Glomerular endothelial cell (primary cell): ENCODE results near the gene CCDC170. TPM values are rescaled to one million over a fixed set of nuclear protein-coding genes. Genes with fewer than 3 reads are reported as not detected.

Source experiments
- DNase-seq: peaks from one replicate; pipeline ENCODE4 v3.0.0-alpha.2; 2011; ENCODE audit warnings: low read depth, low spot score; ENCODE audit errors: extremely low read depth
- total RNA-seq: library from RNA; depleted of rRNA; stranded (reverse); fragments of >200 nt; gene quantifications from 2 replicates; pipeline ENCODE4 v1.2.3, GENCODE V29; 2015

The CCDC170 gene
- total RNA-seq, 1 donor from 2014 or later = under 0.01 TPM

DNA sequence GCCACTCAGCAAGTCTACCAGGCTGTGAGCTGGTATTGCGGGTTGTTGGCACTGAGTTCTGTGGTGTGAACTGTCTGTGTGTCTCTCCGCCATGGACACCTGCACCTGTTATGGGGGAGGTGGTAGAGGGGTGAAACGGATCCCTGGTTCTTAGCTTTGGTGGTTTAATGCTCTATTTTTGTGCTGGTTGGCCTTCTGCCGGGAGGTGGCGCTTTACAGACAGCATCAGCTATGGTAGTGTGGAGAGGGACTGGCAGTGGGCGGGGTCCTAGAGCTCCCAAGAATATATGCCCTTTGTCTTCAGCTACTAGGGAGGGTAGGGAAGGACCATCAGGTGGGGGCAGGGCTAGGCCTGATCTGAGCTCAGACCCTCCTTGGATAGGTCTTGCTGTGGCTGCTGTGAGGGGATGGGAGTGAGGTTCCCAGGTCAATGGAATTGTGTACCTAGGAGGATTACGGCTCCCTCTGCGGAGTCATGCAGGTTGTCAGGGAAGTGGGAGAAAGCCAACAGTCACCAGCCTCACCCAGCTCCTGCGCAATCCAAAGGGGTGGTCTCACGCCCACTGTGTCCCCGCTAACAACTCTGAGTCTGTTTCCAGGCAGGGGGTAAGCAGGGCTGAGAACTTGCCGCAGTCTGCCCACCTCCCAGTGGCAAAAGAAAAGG is 154.3 kb downstream of the CCDC170 start:
- DNase-seq = no peak

GRCh38 chr6:151649835-151650234 is 156.0 kb downstream of the CCDC170 start:
- no peak for DNase-seq

- DNase-seq = no peak
Measured at GRCh38 chr6:151651639-151652038, 157.8 kb downstream of the CCDC170 start.

GRCh38 chr6:151652325-151652724 is 158.5 kb downstream of the CCDC170 start:
- DNase-seq = no peak

- no peak for DNase-seq
Measured at GRCh38 chr6:151655099-151655498, 161.3 kb downstream of the CCDC170 start.

DNA sequence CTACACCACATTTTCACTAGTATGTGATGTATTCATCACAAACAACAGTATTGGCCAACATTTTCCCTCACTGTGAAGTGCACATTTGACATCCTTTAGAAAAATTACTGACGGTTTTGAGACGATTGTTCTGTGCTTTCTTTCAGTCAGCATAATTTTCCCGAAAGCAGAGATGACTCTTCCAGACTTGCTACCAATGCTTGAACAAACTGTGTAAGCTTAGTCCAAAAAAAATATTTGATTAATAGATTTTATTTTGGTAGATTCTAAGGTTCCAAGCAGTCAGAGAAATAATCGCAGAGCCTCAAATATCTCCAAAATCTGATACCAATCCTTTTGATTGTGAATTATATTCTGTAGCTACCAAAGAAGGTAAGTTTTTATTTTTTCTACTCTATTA is 162.6 kb downstream of the CCDC170 start:
- DNase-seq = no peak

GRCh38 chr6:151658091-151658490 is 164.3 kb downstream of the CCDC170 start:
- no peak for DNase-seq

- no peak for DNase-seq
Measured at GRCh38 chr6:151659212-151659611, 165.4 kb downstream of the CCDC170 start.

DNA sequence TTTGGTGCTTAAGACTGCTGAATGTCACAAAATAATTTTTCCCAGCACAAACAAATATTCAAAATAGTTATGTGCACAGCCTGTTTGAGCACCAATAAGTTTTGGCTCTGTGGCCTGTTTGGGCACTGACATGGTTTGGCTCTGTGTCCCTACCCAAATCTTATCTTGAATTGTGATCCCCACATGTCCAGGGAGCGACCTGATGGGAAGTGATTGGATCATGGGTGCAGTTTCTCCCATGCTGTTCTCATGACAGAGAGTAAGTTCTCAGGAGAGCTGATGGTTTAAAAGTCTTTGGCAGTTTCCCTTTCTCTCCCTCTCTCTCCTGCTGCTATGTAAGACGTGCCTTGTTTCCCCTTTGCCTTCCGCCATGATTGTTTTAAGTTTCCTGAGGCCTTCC is 167.7 kb downstream of the CCDC170 start:
- no peak for DNase-seq

GRCh38 chr6:151661928-151662327 is 168.1 kb downstream of the CCDC170 start:
- no peak for DNase-seq

- DNase-seq = no peak
Measured at GRCh38 chr6:151663559-151663958, 169.7 kb downstream of the CCDC170 start.

DNA sequence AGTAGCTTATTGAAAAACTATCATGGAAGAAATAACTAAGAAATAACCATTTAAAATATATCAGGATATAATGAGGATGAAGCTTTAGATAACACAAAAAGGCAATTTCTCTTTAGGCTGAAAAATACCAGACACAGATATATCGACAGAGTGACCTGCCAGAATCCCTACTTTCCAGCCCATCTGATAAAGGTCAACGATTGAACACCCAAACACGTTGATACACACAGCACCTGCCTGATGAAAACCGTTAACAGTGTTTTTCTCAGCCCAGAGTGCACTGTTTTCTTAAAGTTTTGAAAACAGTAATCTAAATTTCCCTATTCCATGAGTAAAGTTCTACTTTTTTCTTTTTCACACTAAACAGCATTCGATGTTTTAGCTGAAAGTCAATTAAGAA is 170.6 kb downstream of the CCDC170 start:
- no peak for DNase-seq

DNA sequence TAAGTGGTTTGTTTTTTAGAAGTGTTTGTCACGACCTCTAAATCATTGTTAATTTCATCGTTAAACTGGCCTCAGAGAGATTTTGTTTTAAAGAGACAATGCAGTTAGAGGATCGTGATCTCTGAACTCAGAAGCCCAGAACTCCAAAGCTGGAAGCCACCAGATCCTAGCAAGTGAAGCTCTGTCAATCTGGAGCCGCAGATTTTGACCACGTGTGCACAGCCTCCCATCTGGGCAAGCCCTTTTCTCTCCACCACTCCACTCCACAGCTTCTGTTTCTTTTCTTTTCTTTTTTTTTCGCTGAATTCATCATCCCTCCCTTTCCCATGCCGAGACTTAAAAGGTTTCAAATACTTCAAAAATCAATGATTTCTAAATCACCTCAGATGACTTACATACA is 171.5 kb downstream of the CCDC170 start:
- no peak for DNase-seq

- DNase-seq = no peak
Measured at GRCh38 chr6:151666526-151666925, 172.7 kb downstream of the CCDC170 start.

DNA sequence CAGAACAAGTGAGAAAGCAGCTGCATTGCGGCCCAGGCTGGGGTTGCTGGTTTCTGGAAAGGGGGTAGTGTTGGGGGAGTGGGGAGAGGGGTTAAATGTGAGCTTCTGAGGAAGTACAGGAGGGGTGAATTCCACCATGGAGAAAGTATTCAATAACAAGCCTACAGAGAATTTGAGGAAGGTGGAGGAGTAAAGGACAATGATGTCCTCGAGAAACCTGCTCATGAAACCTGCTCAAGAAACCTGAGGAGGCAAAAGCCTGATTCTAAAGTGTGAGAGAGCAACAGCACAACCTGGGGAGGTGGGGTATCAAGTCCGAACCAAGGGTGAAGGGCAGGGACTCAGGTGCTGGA is 175.4 kb downstream of the CCDC170 start:
- no peak for DNase-seq

DNA sequence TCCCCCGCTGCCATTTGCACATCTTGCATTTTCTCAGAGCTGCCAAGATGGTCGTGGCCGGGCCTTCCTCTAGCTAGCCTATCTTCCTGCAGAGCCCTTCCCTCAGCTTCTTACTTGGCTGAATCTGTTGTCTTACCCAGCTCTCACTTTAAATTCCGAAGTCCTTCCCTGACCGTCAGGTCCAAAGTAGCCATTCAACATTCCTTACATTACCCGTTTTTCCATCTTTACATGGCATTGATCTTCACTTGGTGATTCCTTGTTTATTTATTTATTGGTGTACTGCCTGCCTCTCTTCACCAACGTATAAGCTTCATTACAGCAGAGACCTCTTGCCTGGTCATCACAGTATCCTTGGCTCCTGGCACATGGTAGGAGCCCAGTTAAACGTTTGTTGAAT is 176.3 kb downstream of the CCDC170 start:
- DNase-seq = no peak

Other genes starting within 250 kb of the CCDC170 start
- 6.8 and 6.9 TPM in 2 replicates for gene ZBTB2, start 102.5 kb upstream of the CCDC170 start, total RNA-seq
- 18.2 and 34.1 TPM in 2 replicates for gene RMND1, start 41.9 kb upstream of the CCDC170 start, total RNA-seq